MG63 (cell line): ENCODE data around the gene MAP2K7. TPM values are rescaled to one million over a fixed set of nuclear protein-coding genes. Genes with fewer than 3 reads are reported as not detected.
"Not testable (repeated sequence)": the region's sequence is repeated elsewhere in the genome, so short reads cannot be mapped to it uniquely, and the experiment has no call there.

ENCODE experiments used
- DNase-seq: peaks from one replicate; pipeline ENCODE4 v3.0.0-alpha.2; 2020
- H3K27me3 ChIP-seq: fragments of 250-450 bp; sonication (Bioruptor Pico); 2 replicates; pipeline ENCODE4 v1.5.1; 2020; ENCODE audit warnings: mild to moderate bottlenecking, moderate library complexity
- H3K36me3 ChIP-seq: fragments of 250-450 bp; sonication (Bioruptor Pico); 2 replicates; pipeline ENCODE4 v1.5.1; 2020; ENCODE audit warnings: mild to moderate bottlenecking, moderate library complexity
- H3K4me3 ChIP-seq: fragments of 250-450 bp; sonication (Bioruptor Pico); 2 replicates; pipeline ENCODE4 v1.5.1; 2020; ENCODE audit warnings: mild to moderate bottlenecking, moderate library complexity
- H3K9me3 ChIP-seq: fragments of 250-450 bp; sonication (Bioruptor Pico); 2 replicates; pipeline ENCODE4 v1.5.1; 2020; ENCODE audit warnings: mild to moderate bottlenecking, moderate library complexity
- total RNA-seq: library from RNA; depleted of rRNA; stranded (reverse); fragments of >200 nt; shearing (Covaris generic); gene quantifications from 2 replicates; pipeline ENCODE4 v1.2.3, GENCODE V29; 2014; ENCODE audit warnings: low replicate concordance

MAP2K7 gene
- total RNA-seq, 1 experiment from 2014 or later: 38.6 TPM

DNA sequence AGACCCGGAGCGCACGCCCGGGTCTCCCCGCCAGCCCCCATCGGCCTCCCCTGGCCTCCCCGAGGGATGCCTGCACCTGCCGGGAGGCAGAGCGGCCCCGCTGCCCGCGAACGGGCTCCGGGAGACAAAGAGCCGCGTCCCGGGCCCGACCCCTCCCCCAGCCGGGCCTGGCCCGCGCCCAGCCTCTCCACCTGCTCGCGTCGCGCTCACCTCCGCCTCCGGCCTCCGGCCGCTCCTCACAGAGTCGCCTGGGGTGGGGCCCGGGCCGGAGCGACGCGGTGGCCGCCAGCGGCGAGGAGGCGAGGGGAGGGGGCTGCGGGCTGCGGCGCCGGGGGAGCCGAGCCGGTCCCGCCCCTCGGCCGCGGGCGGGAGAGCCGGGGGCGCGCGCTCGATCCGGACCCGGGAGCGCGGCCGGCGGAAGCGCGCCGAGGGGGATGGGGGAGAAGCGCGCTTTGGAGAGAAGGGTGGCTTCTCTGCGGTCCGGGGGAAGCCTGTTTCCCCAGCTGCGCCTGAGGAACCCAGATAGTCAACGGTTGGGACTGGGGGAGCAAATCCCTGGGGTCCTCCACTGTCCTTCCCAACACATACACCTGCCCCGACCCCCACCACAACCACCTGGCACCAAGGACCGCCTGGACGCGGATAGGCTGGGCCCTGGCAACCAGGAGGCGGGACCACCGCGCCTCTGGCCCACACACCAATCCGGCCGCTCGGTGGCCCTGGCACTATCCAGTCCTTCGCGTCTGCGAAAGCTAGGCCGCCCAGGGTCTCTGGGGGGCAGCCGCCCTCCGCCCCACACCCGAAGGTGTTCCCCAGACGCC lies 29.4 kb upstream of the MAP2K7 start, which contains the start of gene PRR36:
PRR36 (minus strand) TSS at position 315 of the 821 bp plus-strand sequence. CDS start 701 bp downstream, outside the sequence.
- Histone ChIP-seq H3K36me3 (no peaks in the 10 kb centered on the region), H3K9me3 (no peaks in the 10 kb centered on the region), H3K27me3 (peaks cover 24% of the 10 kb centered on the region), H3K4me3 (peak within 1 kb of the TSS; percentile 27)
- DNase-seq: peak; percentile 43

DNA sequence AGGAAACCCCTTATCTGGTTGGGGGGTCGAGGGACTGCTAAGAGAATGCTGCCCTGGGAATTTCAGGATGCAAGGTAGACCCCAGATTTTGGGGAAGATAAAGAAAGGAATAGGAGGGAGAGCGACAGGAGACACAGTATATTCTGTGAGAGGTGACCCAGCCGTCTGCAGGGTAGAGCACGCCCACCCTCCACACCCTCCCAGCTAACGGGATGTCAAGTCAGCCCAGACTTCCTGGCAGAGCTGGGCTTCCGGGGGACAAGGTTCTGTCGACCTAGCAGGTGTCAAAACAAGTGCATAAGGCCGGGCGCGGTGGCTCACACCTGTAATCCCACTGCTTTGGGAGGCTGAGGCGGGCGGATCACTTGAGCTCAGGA lies 28.8 kb upstream of the MAP2K7 start:
- Histone ChIP-seq H3K4me3 (no peak overlapping the region), H3K36me3 (no peaks in the 10 kb centered on the region), H3K27me3 (peaks cover 24% of the 10 kb centered on the region), H3K9me3 (no peaks in the 10 kb centered on the region)
- no peak for DNase-seq

DNA sequence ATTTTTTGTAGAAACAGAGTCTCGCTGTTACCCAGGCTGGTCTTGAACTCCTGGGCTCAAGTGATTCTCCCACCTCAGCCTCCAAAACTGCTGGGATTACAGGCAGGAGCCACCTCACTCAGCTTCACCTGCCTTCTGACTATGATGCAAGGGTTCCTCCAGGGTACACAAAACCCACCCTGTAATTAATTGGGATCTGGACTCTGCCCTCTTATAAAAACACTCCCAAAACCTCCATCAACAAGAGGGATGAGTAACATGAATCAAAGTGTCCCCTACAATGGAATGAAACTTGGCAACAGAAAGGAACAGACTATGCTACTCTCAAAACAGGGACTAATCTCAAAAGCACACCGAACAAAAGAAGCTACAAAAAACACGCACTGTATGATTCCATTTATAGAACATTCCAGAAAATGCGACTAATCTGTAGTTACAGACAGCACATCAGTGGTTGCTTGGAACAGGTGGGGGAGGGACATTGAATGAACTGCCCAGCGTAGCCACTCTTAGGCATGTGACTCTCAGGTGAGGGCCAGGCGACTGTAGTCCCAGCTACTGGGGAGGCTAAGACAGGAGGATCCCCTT lies 26.3 kb upstream of the MAP2K7 start:
- DNase-seq: no peak
- H3K4me3 ChIP-seq: no peak overlapping the region
- no peaks in the 10 kb centered on the region for H3K36me3 ChIP-seq
- peaks cover 2% of the 10 kb centered on the region; the same call in 1 of the 2 replicates for H3K9me3 ChIP-seq
- peaks cover 29% of the 10 kb centered on the region for H3K27me3 ChIP-seq

DNA sequence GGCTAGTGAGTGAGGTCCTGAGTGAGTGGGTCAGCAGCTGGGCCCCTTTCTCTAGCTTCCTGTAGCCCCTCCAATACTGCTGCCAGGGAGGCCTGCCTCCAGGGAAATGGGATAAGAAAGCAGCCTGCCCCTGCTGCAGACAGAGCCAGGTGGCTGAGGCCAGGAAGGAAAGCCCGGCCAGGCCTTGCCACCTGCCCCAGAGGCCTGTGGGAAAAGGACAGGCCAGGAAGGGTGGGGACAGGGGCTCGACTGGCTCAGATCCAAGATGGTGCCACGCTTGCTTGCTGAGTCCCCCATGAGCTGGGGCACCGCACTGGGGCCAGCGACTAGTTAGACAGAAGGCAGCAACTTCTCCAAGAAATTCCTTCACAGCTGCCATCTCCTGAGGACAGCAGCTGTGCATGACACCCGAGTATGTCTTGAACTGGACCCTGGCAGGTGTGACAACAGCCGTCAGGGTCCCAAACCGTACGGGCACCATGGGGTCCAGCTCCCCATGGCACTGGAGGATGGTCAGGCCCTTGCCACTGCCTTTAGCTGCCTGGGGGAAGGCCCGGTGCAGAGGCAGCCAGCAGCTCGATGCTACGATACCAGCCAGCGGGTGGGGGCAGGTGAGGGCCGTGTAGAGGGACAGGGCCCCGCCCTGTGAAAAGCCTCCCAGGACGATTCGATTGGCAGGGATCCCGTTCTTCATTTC lies 24.4 kb upstream of the MAP2K7 start:
- H3K4me3 ChIP-seq: no peak overlapping the region
- peaks cover 11% of the 10 kb centered on the region for H3K27me3 ChIP-seq
- no peak for DNase-seq
- no peaks in the 10 kb centered on the region for H3K36me3 ChIP-seq
- H3K9me3 ChIP-seq: peaks cover 2% of the 10 kb centered on the region; the same call in 1 of the 2 replicates

DNA sequence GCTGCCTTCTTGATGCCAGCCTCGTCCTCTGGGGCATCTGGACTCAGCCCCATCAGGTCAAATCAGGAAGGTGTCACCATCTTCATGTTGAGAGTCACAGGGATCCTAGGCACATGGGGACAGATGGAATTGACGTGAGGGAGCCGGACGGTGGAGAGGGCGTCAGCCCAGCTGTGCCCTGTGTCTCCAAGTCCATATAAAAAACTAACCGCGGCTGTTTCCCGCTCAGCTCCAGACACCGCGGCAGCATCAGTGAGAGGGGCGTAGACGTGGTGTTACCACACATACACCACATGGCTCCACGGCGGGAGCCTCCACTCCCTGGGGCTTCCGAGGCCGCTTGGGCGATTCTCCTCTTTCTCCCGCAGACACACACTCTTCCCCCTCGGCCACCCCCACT lies 23.8 kb upstream of the MAP2K7 start:
- no peaks in the 10 kb centered on the region for H3K36me3 ChIP-seq
- no peak overlapping the region for H3K4me3 ChIP-seq
- peaks cover 6% of the 10 kb centered on the region for H3K27me3 ChIP-seq
- DNase-seq: no peak
- peaks cover 2% of the 10 kb centered on the region; the same call in 1 of the 2 replicates for H3K9me3 ChIP-seq

DNA sequence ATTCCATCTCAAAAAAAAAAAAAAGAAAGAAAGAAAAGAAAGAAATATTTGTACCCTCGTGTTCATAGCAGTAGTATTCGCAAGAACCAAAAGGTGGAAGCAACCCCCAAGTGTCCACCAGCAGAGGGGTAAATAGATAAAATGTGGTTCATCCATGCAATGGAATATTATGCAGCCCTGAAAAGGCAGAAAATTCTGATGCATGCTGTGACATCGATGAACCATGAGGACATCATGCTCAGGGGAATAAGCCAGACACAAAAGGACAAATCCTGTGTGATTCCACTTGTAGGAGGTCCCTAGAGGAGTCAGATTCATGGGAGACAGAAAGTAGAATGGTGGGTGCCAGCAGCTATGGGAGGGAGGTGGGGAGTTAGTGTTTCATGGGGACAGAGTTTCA lies 21.8 kb upstream of the MAP2K7 start:
- H3K4me3 ChIP-seq: no peak overlapping the region
- DNase-seq: no peak
- H3K27me3 ChIP-seq: peaks cover 5% of the 10 kb centered on the region; the same call in 1 of the 2 replicates
- peaks cover 2% of the 10 kb centered on the region; the same call in 1 of the 2 replicates for H3K9me3 ChIP-seq
- H3K36me3 ChIP-seq: no peaks in the 10 kb centered on the region

DNA sequence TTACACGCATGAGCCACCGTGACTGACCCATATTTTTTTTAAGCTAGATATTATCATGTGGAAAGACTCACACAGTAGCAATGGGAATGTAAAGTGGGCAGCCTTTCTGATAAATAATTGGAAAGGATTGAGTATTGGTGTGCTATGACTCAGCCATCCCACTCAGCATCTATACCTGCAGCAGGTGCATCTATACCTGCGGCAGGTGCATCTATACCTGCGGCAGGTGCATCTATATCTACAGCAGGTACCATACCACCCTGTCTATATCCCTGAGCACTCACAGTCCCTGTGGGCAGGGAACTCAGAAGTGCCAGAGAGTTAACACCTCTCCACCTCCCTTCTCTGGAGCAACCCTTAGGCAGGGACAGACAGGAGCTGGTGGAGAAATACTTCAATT lies 20.6 kb upstream of the MAP2K7 start:
- H3K4me3 ChIP-seq: no peak overlapping the region
- peaks cover 2% of the 10 kb centered on the region; the same call in 1 of the 2 replicates for H3K9me3 ChIP-seq
- H3K27me3 ChIP-seq: peaks cover 5% of the 10 kb centered on the region; the same call in 1 of the 2 replicates
- DNase-seq: no peak
- H3K36me3 ChIP-seq: no peaks in the 10 kb centered on the region

DNA sequence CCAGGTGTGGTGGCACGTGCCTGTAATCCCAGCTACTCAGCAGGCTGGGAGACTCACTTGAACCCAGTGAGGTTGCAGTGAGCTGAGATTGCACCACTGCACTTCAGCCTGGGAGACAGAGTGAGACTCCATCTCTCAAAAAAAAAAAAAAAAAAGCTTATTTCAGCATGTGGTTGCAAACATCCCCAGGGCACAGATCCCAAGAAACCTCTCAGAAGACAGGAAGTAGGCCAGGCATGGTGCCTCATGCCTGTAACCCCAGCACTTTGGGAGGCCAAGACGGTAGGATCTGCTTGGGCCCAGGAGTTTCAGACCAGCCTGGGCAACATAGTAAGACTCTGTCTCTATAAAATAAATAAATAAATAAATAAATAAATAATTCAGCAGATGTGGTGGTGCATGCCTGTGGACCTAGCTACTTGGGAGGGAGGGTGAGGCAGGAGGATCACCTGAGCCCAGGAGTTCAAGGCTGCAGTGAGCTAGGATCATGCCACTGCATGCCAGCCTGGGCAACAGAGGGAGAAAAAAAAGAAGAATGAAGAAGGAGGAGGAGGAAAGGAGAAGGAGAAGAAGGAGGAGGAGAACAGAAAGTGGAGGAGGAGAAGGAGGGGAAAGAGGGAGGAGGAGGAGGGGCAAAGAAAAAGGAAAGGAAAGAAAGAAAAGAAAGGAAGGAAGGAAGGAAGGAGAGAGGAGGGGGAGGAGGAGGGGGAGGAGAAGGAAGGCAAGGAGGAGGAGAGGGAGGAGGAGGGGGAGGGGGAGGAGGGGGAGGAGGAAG lies 19.7 kb upstream of the MAP2K7 start:
- H3K4me3 ChIP-seq: no peak overlapping the region
- DNase-seq: peak; percentile 50
- peaks cover 5% of the 10 kb centered on the region; the same call in 1 of the 2 replicates for H3K27me3 ChIP-seq
- H3K36me3 ChIP-seq: no peaks in the 10 kb centered on the region
- peaks cover 2% of the 10 kb centered on the region; the same call in 1 of the 2 replicates for H3K9me3 ChIP-seq

DNA sequence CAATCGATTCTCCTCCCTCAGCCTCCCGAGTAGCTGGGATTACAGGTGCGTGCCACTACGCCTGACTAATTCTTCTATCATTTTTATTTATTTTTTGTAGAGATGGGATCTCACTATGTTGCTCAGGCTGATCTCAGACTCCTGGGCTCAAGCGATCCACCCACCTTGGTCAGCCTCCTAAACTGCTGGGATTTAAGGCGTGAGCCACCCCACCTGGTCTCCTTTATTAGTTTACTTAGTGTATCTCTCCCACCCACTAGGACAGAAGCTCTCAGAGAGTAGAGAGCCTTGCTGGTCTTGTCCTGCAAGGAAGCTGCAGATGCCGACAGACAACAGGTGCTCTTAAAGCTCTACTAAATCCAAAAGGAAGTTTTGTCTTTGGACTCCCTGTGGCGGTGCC lies 17.9 kb upstream of the MAP2K7 start:
- peaks cover 5% of the 10 kb centered on the region; the same call in 1 of the 2 replicates for H3K27me3 ChIP-seq
- DNase-seq: no peak
- no peaks in the 10 kb centered on the region for H3K36me3 ChIP-seq
- H3K4me3 ChIP-seq: no peak overlapping the region
- H3K9me3 ChIP-seq: peaks cover 2% of the 10 kb centered on the region; the same call in 1 of the 2 replicates

DNA sequence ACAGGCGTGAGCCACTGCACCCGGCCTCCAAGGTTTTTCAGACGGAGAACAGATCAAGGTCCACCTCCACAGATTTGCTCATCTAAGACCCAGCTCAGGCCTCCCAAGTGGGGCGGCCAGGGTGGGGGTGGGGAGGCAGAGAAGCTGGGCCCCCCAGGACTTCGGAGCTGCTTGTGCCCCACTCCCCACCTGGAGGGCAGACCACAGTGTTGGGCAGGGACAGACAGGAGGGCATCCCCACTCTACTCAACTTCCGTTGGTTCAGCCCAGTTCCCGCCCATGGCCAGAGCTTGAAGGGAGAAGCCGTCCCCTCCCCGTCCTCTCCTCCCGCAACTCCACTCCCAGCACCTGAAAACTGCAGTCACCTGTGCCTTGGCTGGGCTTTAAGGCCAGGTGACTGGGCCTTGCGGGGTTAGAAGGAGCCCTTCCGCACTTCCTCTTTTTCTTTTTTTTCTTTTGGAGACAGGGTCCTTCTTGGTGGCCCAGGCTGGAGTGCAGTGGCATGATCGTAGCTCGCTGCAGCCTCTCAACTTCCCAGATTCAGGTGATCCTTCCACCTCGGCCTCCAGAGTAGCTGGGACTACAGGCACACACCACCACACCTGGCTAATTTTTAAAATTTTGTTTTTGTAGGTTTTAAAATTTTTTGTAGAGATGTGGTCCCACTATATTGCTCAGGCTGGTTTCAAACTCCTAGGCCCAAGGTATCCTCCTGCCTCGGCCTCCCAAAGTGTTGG lies 16.1 kb upstream of the MAP2K7 start:
- Histone ChIP-seq H3K27me3 (no peaks in the 10 kb centered on the region), H3K4me3 (peak overlapping the region; percentile 89), H3K36me3 (no peaks in the 10 kb centered on the region), H3K9me3 (no peaks in the 10 kb centered on the region)
- no peak for DNase-seq

DNA sequence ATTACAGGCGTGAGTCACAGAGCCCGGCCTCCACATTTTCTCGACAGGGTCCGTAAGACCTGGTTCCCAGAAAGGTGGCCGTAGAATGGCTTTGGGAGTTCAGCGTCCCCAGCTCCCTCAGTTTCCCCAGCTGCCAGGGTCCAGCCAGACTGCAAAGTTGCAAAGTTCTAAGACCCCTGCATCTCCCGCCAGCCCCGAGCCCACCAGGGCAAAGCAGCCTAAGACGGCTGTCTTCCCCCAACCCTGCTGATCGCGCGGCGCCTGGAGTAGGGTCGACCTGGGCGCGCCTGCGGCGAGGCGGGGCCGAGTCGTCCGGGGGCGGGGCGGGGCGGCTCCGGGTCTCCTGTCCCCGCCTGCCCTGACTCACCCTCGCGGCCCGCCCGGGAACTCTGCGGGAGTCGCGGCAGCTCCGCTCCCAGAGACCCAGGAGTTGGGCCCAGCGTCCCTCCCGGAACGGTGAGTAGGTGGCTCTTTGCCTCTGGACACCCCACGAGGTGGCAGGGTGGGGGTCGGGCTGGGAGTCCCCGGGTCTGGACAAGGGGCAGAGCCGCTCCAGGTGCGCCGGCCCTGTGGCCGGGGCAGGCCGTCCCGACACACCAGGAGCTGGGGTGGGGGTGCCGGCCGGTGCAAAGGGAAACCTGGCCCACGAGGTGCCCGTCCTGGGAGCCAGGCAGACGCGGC lies 15.4 kb upstream of the MAP2K7 start, which contains the start of gene LRRC8E:
LRRC8E (plus strand) TSS at position 366 of the 681 bp plus-strand sequence. CDS start 7,094 bp downstream, outside the sequence.
- H3K9me3 ChIP-seq: no peaks in the 10 kb centered on the region
- no peaks in the 10 kb centered on the region for H3K36me3 ChIP-seq
- peak within 1 kb of the TSS; percentile 89 for H3K4me3 ChIP-seq
- peak; percentile 95 for DNase-seq
- H3K27me3 ChIP-seq: no peaks in the 10 kb centered on the region

DNA sequence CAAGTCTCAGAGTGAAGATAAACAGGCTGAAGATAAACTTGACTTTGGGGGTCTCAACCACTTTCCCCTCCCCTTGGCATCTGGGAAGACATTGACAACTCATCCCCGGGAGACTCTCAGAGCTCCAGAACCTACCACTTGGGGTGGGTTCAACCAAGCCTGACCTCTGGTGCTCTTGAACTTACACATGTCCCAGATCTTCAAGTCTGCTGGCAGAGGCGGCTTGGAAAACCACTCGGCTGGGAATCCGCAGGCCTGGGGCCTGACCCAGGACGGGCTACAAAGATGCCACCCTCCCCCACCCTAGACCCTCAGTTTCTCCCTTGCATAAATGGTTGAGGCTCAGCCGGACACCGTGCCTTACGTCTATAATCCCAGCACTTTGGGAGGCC lies 14.9 kb upstream of the MAP2K7 start:
- Histone ChIP-seq H3K9me3 (no peaks in the 10 kb centered on the region), H3K4me3 (peak overlapping the region; percentile 89), H3K36me3 (no peaks in the 10 kb centered on the region; the same call in 1 of the 2 replicates), H3K27me3 (no peaks in the 10 kb centered on the region)
- DNase-seq: no peak

DNA sequence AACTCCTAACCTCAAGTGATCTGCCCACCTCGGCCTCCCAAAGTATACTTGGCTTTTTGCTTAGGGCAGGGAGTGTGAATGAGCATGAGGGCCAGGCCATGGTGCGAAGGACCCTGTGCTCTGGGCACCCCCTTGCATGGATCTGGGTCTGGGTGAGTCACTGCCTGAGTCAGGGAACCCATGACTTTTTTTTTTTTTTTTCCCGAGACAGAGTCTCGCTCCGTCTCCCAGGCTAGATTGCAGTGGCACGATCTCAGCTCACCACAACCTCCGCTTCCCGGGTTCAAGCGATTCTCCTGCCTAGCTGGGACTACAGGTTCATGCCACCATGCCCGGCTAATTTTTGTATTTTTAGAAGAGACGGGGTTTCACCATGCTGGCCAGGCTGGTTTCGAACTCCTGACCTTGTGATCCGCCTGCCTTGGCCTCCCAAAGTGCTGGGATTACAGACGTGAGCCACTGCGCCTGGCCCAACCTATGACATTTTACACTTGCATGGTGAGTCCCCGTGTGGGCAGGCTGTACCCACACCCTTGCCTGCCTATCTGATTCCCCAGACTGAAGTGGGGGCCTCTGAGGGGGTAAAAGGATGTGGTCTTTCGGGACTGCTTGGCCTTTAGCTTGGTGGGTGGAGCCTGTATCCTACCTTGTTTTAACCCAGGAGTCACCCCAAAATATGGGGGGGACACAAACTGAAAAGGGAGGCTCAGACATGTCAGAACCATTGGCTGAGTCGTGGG lies 10.1 kb upstream of the MAP2K7 start:
- DNase-seq, H3K9me3 ChIP-seq, H3K27me3 ChIP-seq, H3K4me3 ChIP-seq: not testable (repeated sequence)
- H3K36me3 ChIP-seq: peaks cover 12% of the 10 kb centered on the region

DNA sequence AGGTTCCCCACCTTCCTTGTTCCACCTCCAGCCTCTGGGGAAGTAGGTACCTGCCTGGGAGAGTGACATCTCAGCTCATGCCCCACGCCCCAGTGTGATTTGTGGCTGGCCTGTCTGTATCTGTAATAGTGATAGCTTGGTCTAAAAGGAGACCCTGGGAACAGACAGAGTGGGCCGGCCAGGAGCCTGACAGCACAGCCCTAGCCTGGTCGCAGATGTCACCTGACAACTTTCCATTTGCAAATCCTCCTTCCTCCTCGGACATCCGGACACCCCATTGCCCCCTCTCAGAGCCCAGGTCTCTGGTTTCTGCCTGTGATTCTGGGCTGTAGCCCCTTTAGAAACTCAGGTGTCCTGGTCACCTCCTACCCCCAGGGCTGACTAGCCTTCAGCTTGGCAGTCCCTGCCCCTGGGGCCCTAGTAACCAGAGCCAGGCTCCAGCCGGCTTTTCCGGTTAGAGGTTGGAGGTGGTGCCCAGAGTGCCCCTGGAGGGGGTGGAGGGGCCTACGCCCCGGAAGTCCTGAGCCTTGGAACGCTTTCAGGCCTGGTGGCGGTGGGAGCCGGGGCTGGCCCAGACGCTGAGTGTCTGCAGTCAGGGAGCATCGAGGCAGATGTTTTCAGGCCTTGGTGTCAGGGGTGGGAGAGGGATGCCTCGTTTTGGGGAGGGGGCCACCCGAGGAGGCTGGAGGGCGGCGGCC lies 8.9 kb upstream of the MAP2K7 start:
- no peak for DNase-seq
- Histone ChIP-seq H3K9me3 (no peaks in the 10 kb centered on the region), H3K27me3 (no peaks in the 10 kb centered on the region)

More for the DNA sequence above, 8.9 kb upstream of the MAP2K7 start:
- Histone ChIP-seq H3K36me3 (peaks cover 24% of the 10 kb centered on the region), H3K4me3 (no peak overlapping the region)
